Ovary (tissue), 3 donors: Measurements from ENCODE around the gene MKNK1.

ENCODE experiments used
- EP300 ChIP-seq: sonication (generic); formaldehyde crosslinking; IDR thresholded peaks from one replicate; pipeline ENCODE4 v1.6.1; 2017; ENCODE audit warnings: antibody characterized with exemption
- POLR2A ChIP-seq: fragments of 450-650 bp; IDR thresholded peaks from one replicate; pipeline ENCODE4 v1.6.1; 2017; ENCODE audit warnings: antibody characterized with exemption, mild to moderate bottlenecking, moderate library complexity
- TF ChIP-seq, protein P1 (sequence below), 3 donors: fragments of 450-650 bp in 2 of 3; fragments of 200-600 bp in 1 of 3; IDR thresholded peaks; one replicate each; pipeline versions ENCODE4 v1.5.1 to v1.8.0; 2016 to 2022; ENCODE audit warnings: antibody characterized with exemption in 3 of 3, mild to moderate bottlenecking in 1 of 3
- donor health status: DM: no; HTN: no; CAD: no.

- no peak for TF ChIP-seq EP300
- TF ChIP-seq, protein P1, sequence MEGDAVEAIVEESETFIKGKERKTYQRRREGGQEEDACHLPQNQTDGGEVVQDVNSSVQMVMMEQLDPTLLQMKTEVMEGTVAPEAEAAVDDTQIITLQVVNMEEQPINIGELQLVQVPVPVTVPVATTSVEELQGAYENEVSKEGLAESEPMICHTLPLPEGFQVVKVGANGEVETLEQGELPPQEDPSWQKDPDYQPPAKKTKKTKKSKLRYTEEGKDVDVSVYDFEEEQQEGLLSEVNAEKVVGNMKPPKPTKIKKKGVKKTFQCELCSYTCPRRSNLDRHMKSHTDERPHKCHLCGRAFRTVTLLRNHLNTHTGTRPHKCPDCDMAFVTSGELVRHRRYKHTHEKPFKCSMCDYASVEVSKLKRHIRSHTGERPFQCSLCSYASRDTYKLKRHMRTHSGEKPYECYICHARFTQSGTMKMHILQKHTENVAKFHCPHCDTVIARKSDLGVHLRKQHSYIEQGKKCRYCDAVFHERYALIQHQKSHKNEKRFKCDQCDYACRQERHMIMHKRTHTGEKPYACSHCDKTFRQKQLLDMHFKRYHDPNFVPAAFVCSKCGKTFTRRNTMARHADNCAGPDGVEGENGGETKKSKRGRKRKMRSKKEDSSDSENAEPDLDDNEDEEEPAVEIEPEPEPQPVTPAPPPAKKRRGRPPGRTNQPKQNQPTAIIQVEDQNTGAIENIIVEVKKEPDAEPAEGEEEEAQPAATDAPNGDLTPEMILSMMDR (IDR thresholded peaks at IDR 0.05): no peak
- no peak for TF ChIP-seq POLR2A
Measured at GRCh38 chr1:46585312-46585938, 18.6 kb downstream of the MKNK1 start.
